ENCODE data around the gene L3HYPDH.
A peak's percentile ranks its signal among the peaks of the same experiment; 100 is the strongest.

L3HYPDH gene

DNA sequence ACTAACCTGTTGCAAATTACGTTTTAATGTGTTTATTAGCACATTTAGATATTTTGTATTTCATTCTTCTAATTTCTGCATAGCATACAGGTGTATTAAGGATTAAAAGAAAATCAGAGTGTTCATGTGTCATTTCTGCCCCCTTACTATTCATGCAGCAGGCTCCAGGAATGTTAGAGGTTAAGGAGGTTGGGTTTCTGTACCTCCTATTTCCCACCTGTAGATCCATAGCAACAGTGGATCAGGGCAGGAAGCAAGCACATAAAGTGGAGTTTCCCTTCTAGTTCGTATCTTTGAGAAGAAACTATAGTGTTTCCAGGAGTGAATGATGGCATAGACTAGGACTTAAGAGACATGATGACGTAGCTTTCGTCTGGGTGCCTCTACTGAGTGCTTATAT, 19.0 kb upstream of the L3HYPDH start:
- Mint-ChIP-seq H3K4me3 (no peak overlapping the region), H3K4me1 (no peaks in the 10 kb centered on the region), H3K36me3 (ENCODE audit: low read depth) (peaks cover 26% of the 10 kb centered on the region), H3K9me3 (no peaks in the 10 kb centered on the region), H3K27ac (no peak overlapping the region), H3K27me3 (ENCODE audit: low read depth) (no peaks in the 10 kb centered on the region)
- TF ChIP-seq CTCF (IDR thresholded peaks at IDR 0.05; ENCODE audit: unreplicated experiment in 3 of 3), result no peak

GRCh38 chr14:59500732-59501131, 16.5 kb upstream of the L3HYPDH start:
- Mint-ChIP-seq H3K9me3 (no peaks in the 10 kb centered on the region), H3K27ac (no peak overlapping the region)
- no peak for TF ChIP-seq CTCF (IDR thresholded peaks at IDR 0.05; ENCODE audit: unreplicated experiment in 3 of 3)

DNA sequence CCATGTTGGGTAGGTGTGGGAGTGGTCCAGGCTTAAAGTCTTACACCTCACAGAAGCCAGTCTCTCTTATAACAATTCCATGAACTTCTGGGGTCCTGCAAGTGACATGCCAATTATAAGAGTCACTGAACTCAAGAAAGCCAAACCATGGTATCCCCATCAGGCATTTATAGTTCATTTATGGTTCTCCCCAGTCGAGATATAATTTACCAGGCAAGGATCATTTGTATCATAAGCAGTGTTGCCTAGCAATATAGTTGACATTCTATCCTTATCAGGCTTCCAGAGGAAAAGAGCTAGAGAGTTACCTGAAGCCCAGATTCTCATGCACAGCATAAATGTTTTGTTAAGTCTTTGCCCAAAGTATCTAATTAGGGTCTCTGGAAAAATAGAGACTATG, 8.2 kb upstream of the L3HYPDH start:
- H3K36me3 Mint-ChIP-seq (ENCODE audit: low read depth), result peaks cover 75% of the 10 kb centered on the region
- H3K4me1 Mint-ChIP-seq, result peaks cover 6% of the 10 kb centered on the region
- TF ChIP-seq CTCF (IDR thresholded peaks at IDR 0.05; ENCODE audit: unreplicated experiment in 3 of 3), result no peak
- no peak overlapping the region for H3K4me3 Mint-ChIP-seq
- no peaks in the 10 kb centered on the region for H3K27me3 Mint-ChIP-seq (ENCODE audit: low read depth)
- no peak overlapping the region for H3K27ac Mint-ChIP-seq
- no peaks in the 10 kb centered on the region for H3K9me3 Mint-ChIP-seq

More at GRCh38 chr14:59500732-59501131, 16.5 kb upstream of the L3HYPDH start:
- no peaks in the 10 kb centered on the region for H3K4me1 Mint-ChIP-seq
- peaks cover 36% of the 10 kb centered on the region for H3K36me3 Mint-ChIP-seq (ENCODE audit: low read depth)
- no peaks in the 10 kb centered on the region for H3K27me3 Mint-ChIP-seq (ENCODE audit: low read depth)
- no peak overlapping the region for H3K4me3 Mint-ChIP-seq

GRCh38 chr14:59490756-59491155, 6.5 kb upstream of the L3HYPDH start:
- no peak overlapping the region for H3K27ac Mint-ChIP-seq
- no peak overlapping the region for H3K4me3 Mint-ChIP-seq
- peaks cover 6% of the 10 kb centered on the region for H3K4me1 Mint-ChIP-seq
- H3K27me3 Mint-ChIP-seq (ENCODE audit: low read depth), result no peaks in the 10 kb centered on the region
- no peaks in the 10 kb centered on the region for H3K9me3 Mint-ChIP-seq
- TF ChIP-seq CTCF (IDR thresholded peaks at IDR 0.05; ENCODE audit: unreplicated experiment in 3 of 3), result no peak
- peaks cover 71% of the 10 kb centered on the region for H3K36me3 Mint-ChIP-seq (ENCODE audit: low read depth)

DNA sequence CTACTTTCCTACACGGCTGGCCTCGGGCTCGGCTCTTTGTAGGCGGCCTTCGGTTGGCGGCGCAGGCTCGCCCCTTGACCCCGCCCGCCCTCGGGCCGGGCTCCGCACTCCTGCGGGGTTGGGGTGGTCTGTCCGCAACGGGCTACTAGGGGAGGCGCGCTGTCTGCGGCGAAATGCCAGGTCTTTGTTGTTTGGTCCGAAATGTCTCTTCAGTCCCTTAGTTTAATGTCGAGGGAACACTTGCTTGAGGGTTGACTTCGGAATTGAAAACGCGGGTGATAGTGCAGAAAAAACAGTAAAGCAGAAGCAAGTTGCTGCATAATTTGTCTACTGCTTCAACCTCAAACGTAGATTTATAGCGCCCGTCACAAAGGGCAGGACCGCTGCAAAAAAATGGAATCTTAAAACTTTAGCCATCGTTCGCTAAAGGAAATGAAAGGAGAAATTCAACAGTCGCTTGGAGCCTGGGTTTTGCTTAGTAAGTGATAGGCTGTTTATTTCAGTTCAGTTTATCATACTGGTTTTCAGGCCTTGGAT, 499 bp upstream of the L3HYPDH start:
- peaks cover 23% of the 10 kb centered on the region for H3K36me3 Mint-ChIP-seq (ENCODE audit: low read depth)
- no peak for TF ChIP-seq CTCF (IDR thresholded peaks at IDR 0.05; ENCODE audit: unreplicated experiment in 3 of 3)
- H3K4me3 Mint-ChIP-seq, result peak overlapping the region; percentile 91 to 99 (median 95)
- H3K27ac Mint-ChIP-seq, result peak overlapping the region; percentile 96 to 100 (median 99)
- peaks cover 49% of the 10 kb centered on the region for H3K4me1 Mint-ChIP-seq
- no peaks in the 10 kb centered on the region for H3K9me3 Mint-ChIP-seq
- H3K27me3 Mint-ChIP-seq (ENCODE audit: low read depth), result no peaks in the 10 kb centered on the region

- TF ChIP-seq CTCF (IDR thresholded peaks at IDR 0.05; ENCODE audit: unreplicated experiment in 3 of 3), result no peak
Observed at GRCh38 chr14:59483363-59483762, 845 bp downstream of the L3HYPDH start.

More at GRCh38 chr14:59483363-59483762, 845 bp downstream of the L3HYPDH start:
- H3K9me3 Mint-ChIP-seq, result no peaks in the 10 kb centered on the region
- H3K36me3 Mint-ChIP-seq (ENCODE audit: low read depth), result peaks cover 18% of the 10 kb centered on the region
- H3K27ac Mint-ChIP-seq, result peak overlapping the region; percentile 96 to 99 (median 98)
- peaks cover 52% of the 10 kb centered on the region for H3K4me1 Mint-ChIP-seq
- no peaks in the 10 kb centered on the region for H3K27me3 Mint-ChIP-seq (ENCODE audit: low read depth)
- H3K4me3 Mint-ChIP-seq, result peak overlapping the region; percentile 91 to 99 (median 95)

Data from nephron (organoid).